H9 (cell line): ENCODE results near the gene ITPK1. TPM values are rescaled to one million over a fixed set of nuclear protein-coding genes. Genes with fewer than 3 reads are reported as not detected.
A peak's percentile ranks its signal among the peaks of the same experiment; 100 is the strongest.

Experiments
- DNase-seq: peaks from one replicate; pipeline ENCODE4 v3.0.0-alpha.2; 2017
- H2AFZ ChIP-seq: one replicate; pipeline ENCODE4 v1.6.1; 2013; ENCODE audit warnings: mild to moderate bottlenecking, low read length, control low read depth, moderate library complexity
- H2AK5ac ChIP-seq: 2 replicates; pipeline ENCODE4 v1.6.1; 2013; ENCODE audit warnings: low read length, control low read depth, mixed read lengths; ENCODE audit not compliant: insufficient read length
- H2BK120ac ChIP-seq: one replicate; pipeline ENCODE4 v1.6.1; 2013; ENCODE audit warnings: low read depth, mild to moderate bottlenecking, low read length, control low read depth, inconsistent platforms; ENCODE audit not compliant: poor library complexity, severe bottlenecking
- H2BK12ac ChIP-seq: 2 replicates; pipeline ENCODE4 v1.6.1; 2013; ENCODE audit warnings: low read length, control low read depth, mixed read lengths, low read depth; ENCODE audit not compliant: insufficient read length
- H2BK15ac ChIP-seq: 2 replicates; pipeline ENCODE4 v1.6.1; 2013; ENCODE audit warnings: low read depth, low read length, control low read depth
- H2BK20ac ChIP-seq: one replicate; pipeline ENCODE4 v1.6.1; 2013; ENCODE audit warnings: low read depth, mild to moderate bottlenecking, low read length, control low read depth, inconsistent platforms; ENCODE audit not compliant: poor library complexity, severe bottlenecking
- H2BK5ac ChIP-seq: 2 replicates; pipeline ENCODE4 v1.6.1; 2013; ENCODE audit warnings: low read length, control low read depth, mixed read lengths; ENCODE audit not compliant: insufficient read length
- H3K14ac ChIP-seq: 2 replicates; pipeline ENCODE4 v1.6.1; 2013; ENCODE audit warnings: low read length, control low read depth; ENCODE audit not compliant: insufficient read depth
- H3K18ac ChIP-seq: 2 replicates; pipeline ENCODE4 v1.6.1; 2013; ENCODE audit warnings: low read depth, mild to moderate bottlenecking, mixed read lengths, low read length, control low read depth; ENCODE audit not compliant: insufficient read length
- H3K23ac ChIP-seq: 2 replicates; pipeline ENCODE4 v1.6.1; 2013; ENCODE audit warnings: low read length, control low read depth, mixed read lengths, low read depth; ENCODE audit not compliant: insufficient read length
- H3K23me2 ChIP-seq: 2 replicates; pipeline ENCODE4 v1.6.1; 2013; ENCODE audit warnings: low read depth, mild to moderate bottlenecking, mixed read lengths, low read length, control low read depth; ENCODE audit not compliant: insufficient read length, poor library complexity, severe bottlenecking
- H3K27ac ChIP-seq: 2 replicates; pipeline ENCODE4 v1.5.1; 2013; ENCODE audit warnings: low read length, control low read depth, mixed read lengths, low read depth; ENCODE audit not compliant: insufficient read length
- H3K27me3 ChIP-seq: 2 replicates; pipeline ENCODE4 v1.6.1; 2013; ENCODE audit warnings: low read length, control low read depth, inconsistent platforms; ENCODE audit not compliant: insufficient read depth
- H3K4ac ChIP-seq: 2 replicates; pipeline ENCODE4 v1.6.1; 2013; ENCODE audit warnings: low read depth, mild to moderate bottlenecking, control low read depth, inconsistent platforms, low read length, moderate library complexity
- H3K4me1 ChIP-seq: 2 replicates; pipeline ENCODE4 v1.6.1; 2013; ENCODE audit warnings: low read length, control low read depth, inconsistent platforms; ENCODE audit not compliant: insufficient read depth
- H3K4me2 ChIP-seq: 2 replicates; pipeline ENCODE4 v1.6.1; 2013; ENCODE audit warnings: low read length, control low read depth, mixed read lengths; ENCODE audit not compliant: insufficient read length, insufficient read depth
- H3K56ac ChIP-seq: 2 replicates; pipeline ENCODE4 v1.6.1; 2013; ENCODE audit warnings: low read depth, mild to moderate bottlenecking, mixed read lengths, low read length, control low read depth; ENCODE audit not compliant: insufficient read length
- H3K79me1 ChIP-seq: 2 replicates; pipeline ENCODE4 v1.6.1; 2013; ENCODE audit warnings: low read depth, mild to moderate bottlenecking, moderate library complexity, low read length, control low read depth, inconsistent platforms; ENCODE audit not compliant: insufficient read depth, poor library complexity, severe bottlenecking
- H3K79me2 ChIP-seq: 2 replicates; pipeline ENCODE4 v1.6.1; 2013; ENCODE audit warnings: low read length, control low read depth, inconsistent platforms; ENCODE audit not compliant: insufficient read depth
- H3K9ac ChIP-seq: 2 replicates; pipeline ENCODE4 v1.6.1; 2013; ENCODE audit warnings: low read length, control low read depth, mixed read lengths; ENCODE audit not compliant: insufficient read length; ENCODE audit errors: extremely low read depth
- H3K9me3 ChIP-seq: one replicate; pipeline ENCODE4 v1.6.1; 2013; ENCODE audit warnings: low read depth, low read length, inconsistent platforms; ENCODE audit not compliant: control insufficient read depth
- H3T11ph ChIP-seq: one replicate; pipeline ENCODE4 v1.6.1; 2013; ENCODE audit warnings: mild to moderate bottlenecking, low read length, control low read depth, inconsistent platforms
- H4K20me1 ChIP-seq: one replicate; pipeline ENCODE4 v1.6.1; 2013; ENCODE audit not compliant: control insufficient read depth, insufficient read length, insufficient read depth
- H4K5ac ChIP-seq: 2 replicates; pipeline ENCODE4 v1.6.1; 2013; ENCODE audit warnings: low read depth, mild to moderate bottlenecking, mixed read lengths, low read length, control low read depth; ENCODE audit not compliant: insufficient read length
- H4K8ac ChIP-seq: replicated peaks from 2 replicates; pipeline ENCODE4 v1.6.1; 2013; ENCODE audit warnings: low read length, control low read depth, mixed read lengths, low read depth; ENCODE audit not compliant: insufficient read length
- H4K91ac ChIP-seq: 2 replicates; pipeline ENCODE4 v1.6.1; 2013; ENCODE audit warnings: low read depth, mild to moderate bottlenecking, moderate library complexity, mixed read lengths, low read length, control low read depth; ENCODE audit not compliant: insufficient read length
- H3K27ac Mint-ChIP-seq, 3 experiments: 2 replicates in 2 of 3; 3 replicates in 1 of 3; pipeline ENCODE4 v1.8.0; 2020 to 2021; ENCODE audit warnings: mixed read lengths in 3 of 3, mild to moderate bottlenecking in 1 of 3, moderate library complexity in 1 of 3
- H3K27me3 Mint-ChIP-seq: 2 replicates; pipeline ENCODE4 v1.8.0; 2021; ENCODE audit warnings: low read depth, mild to moderate bottlenecking, moderate library complexity, mixed read lengths
- H3K36me3 Mint-ChIP-seq, 3 experiments: 2 replicates in 2 of 3; 3 replicates in 1 of 3; pipeline ENCODE4 v1.8.0; 2020 to 2021; ENCODE audit warnings: low read depth in 3 of 3, mixed read lengths in 3 of 3; ENCODE audit not compliant: insufficient read depth in 1 of 3
- H3K4me1 Mint-ChIP-seq, 2 experiments: 2 replicates each; pipeline ENCODE4 v1.8.0; 2020; ENCODE audit warnings: mixed read lengths in 2 of 2
- H3K4me3 Mint-ChIP-seq, 2 experiments: 2 replicates in 1 of 2; 3 replicates in 1 of 2; pipeline ENCODE4 v1.8.0; 2020 to 2021; ENCODE audit warnings: mild to moderate bottlenecking in 2 of 2, mixed read lengths in 2 of 2, moderate library complexity in 1 of 2
- H3K9me3 Mint-ChIP-seq, 2 experiments: 2 replicates in 1 of 2; 3 replicates in 1 of 2; pipeline ENCODE4 v1.8.0; 2020; ENCODE audit warnings: mild to moderate bottlenecking in 2 of 2, mixed read lengths in 2 of 2, moderate library complexity in 1 of 2
- CTCF ChIP-seq: fragments of 200-600 bp; sonication (generic); conservative IDR thresholded peaks from 3 replicates; pipeline ENCODE4 v1.8.0; 2021; ENCODE audit warnings: antibody characterized with exemption, mild to moderate bottlenecking
- WGBS: extraction: QIAGEN DNeasy Blood & Tissue Kit; methylation state at CpG from one replicate; pipeline ENCODE4 v1.1.7; 2013; ENCODE audit warnings: missing lambda C conversion rate, low lambda C conversion rate, mixed read lengths; ENCODE audit not compliant: insufficient read length; ENCODE audit errors: extremely low coverage; 5-methylcytosine and 5-hydroxymethylcytosine counted together
- total RNA-seq: library from RNA; stranded (reverse); gene quantifications from 2 replicates; pipeline ENCODE4 v1.2.1, GENCODE V29; 2021

Gene ITPK1
- total RNA-seq, 1 experiment from 2014 or later: 92.7 TPM

DNA sequence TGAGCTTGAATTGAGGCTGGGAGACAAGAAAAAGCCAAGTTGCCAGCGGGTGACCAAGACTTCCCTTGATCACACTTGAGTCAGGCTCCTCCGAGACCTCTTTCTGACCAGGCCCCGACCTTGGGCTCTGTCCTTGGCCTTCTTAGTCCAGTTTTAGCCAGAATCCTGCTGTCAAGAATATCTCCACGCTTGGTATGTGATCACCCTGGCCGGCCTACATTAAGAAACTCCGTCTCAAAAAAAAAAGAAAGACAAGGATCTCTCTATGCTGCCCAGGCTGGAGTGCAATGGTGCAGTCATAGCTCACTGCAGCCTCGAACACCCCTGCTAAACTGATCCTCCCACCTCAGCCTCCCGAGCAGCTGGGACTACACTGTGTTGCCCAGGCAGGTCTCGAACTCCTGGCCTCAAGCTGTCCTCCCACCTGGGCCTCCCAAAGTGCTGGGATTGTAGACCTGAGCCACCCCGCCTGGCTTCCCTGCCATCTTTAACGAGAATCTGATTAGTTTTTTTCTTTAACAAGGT lies 1.0 kb upstream of the ITPK1 start:
- no peak overlapping the region for H3K27ac ChIP-seq
- H3K27me3 ChIP-seq: no peaks in the 10 kb centered on the region
- no peak overlapping the region for H2AK5ac ChIP-seq
- no peak for TF ChIP-seq CTCF
- no peak overlapping the region for H2BK12ac ChIP-seq
- no peak overlapping the region for H3K18ac ChIP-seq
- Mint-ChIP-seq H3K36me3 (no peaks in the 10 kb centered on the region; a peak in 1 of 7 replicates), H3K27me3 (no peaks in the 10 kb centered on the region; the same call in 1 of the 2 replicates), H3K4me3 (peak overlapping the region; percentile 65 to 79), H3K27ac (peak overlapping the region in 2 of 3 experiments; percentile 78 to 82; a peak in 3 of 7 replicates), H3K4me1 (peaks cover 26 to 35% of the 10 kb centered on the region in 2 experiments), H3K9me3 (no peaks in the 10 kb centered on the region; a peak in 1 of 5 replicates)
- no peak overlapping the region for H3K9ac ChIP-seq
- no peak overlapping the region for H4K5ac ChIP-seq
- peak overlapping the region; percentile 58 for H3K4me2 ChIP-seq
- no peak overlapping the region for H4K8ac ChIP-seq
- no peak overlapping the region for H3K4ac ChIP-seq
- no peak overlapping the region for H2BK20ac ChIP-seq
- no peaks in the 10 kb centered on the region for H4K20me1 ChIP-seq
- no peak overlapping the region for H2BK15ac ChIP-seq
- no peak overlapping the region for H2AFZ ChIP-seq
- H3K23ac ChIP-seq: no peak overlapping the region
- peaks cover 1% of the 10 kb centered on the region for H3K79me1 ChIP-seq
- WGBS: no CpG with 5 or more reads among the region's 11 CpGs
- H2BK5ac ChIP-seq: no peak overlapping the region
- no peak overlapping the region for H2BK120ac ChIP-seq
- no peaks in the 10 kb centered on the region for H3K9me3 ChIP-seq
- H3K14ac ChIP-seq: 0 out of 2 replicates have a peak overlapping the region, but pooled peaks have one; percentile 4
- DNase-seq: no peak
- no peak overlapping the region for H4K91ac ChIP-seq
- peaks cover 4% of the 10 kb centered on the region; the same call in 1 of the 2 replicates for H3K79me2 ChIP-seq
- peaks cover 13% of the 10 kb centered on the region for H3K23me2 ChIP-seq
- no peak overlapping the region for H3K56ac ChIP-seq
- no peak overlapping the region for H3T11ph ChIP-seq
- H3K4me1 ChIP-seq: 0 out of 2 replicates have a peak, but pooled peaks cover 6% of the 10 kb centered on the region
